ENCODE data around the gene ZNF775.

ZNF775 gene

DNA sequence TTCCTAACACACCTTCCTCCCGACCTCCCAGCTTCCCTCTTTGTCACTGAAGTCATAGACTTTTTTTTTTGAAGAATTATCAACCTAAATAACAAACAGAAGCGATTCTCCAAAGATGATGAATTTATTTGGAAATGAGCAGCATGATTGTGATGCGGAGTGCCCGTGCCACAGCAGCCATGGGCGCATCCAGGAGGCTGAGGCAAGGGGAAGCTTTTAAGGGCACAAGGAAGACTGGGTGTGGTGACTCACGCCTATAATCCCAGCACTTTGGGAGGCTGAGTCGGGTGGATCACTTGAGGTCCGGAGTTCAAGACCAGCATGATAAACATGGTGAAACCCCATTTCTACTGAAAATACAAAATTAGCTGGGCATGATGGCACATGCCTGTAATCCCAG is 55.1 kb downstream of the ZNF775 start:
- peaks cover 13% of the 10 kb centered on the region for H3K4me1 ChIP-seq (ENCODE audit: insufficient read depth, low read length)

DNA sequence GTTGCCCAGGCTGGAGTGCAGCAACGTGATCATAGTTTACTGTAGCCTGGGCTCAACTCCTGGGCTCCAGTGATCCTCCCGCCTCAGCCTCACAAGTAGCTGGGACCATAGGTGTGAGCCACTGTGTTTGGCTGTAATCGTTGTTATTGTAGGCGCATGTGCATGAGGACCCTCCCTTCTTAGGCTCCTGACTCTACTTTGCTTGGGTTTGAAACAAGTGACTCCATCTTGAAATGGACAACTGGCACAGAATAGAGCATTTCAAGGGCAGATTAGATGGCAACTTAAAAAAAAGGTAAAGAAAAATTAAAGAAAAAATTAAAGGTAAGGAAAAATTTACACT is 55.9 kb downstream of the ZNF775 start:
- no peak for DNase-seq
- no peak for ATAC-seq (ENCODE audit: insufficient read depth, low read depth)
- Histone ChIP-seq H4K20me1 (ENCODE audit: insufficient read depth, low read length) (no peaks in the 10 kb centered on the region), H3K4me2 (ENCODE audit: insufficient read depth, low read length) (no peak overlapping the region), H3K9me3 (ENCODE audit: insufficient read depth, low read length, severe bottlenecking) (no peaks in the 10 kb centered on the region), H3K4me1 (ENCODE audit: insufficient read depth, low read length) (peaks cover 6% of the 10 kb centered on the region), H3K9ac (ENCODE audit: low read depth, low read length) (no peak overlapping the region), H2AFZ (ENCODE audit: low read depth, low read length) (no peak overlapping the region), H3K27me3 (ENCODE audit: insufficient read depth, low read length, poor library complexity) (no peaks in the 10 kb centered on the region), H3K79me2 (ENCODE audit: insufficient read depth, low read length) (no peaks in the 10 kb centered on the region), H3K27ac (ENCODE audit: low read length) (no peak overlapping the region), H3K4me3 (ENCODE audit: low read depth in 1 of 2, low read length in 2 of 2) (no peak overlapping the region), H3K36me3 (ENCODE audit: insufficient read depth, low read length) (no peaks in the 10 kb centered on the region)
- TF ChIP-seq, protein P1, sequence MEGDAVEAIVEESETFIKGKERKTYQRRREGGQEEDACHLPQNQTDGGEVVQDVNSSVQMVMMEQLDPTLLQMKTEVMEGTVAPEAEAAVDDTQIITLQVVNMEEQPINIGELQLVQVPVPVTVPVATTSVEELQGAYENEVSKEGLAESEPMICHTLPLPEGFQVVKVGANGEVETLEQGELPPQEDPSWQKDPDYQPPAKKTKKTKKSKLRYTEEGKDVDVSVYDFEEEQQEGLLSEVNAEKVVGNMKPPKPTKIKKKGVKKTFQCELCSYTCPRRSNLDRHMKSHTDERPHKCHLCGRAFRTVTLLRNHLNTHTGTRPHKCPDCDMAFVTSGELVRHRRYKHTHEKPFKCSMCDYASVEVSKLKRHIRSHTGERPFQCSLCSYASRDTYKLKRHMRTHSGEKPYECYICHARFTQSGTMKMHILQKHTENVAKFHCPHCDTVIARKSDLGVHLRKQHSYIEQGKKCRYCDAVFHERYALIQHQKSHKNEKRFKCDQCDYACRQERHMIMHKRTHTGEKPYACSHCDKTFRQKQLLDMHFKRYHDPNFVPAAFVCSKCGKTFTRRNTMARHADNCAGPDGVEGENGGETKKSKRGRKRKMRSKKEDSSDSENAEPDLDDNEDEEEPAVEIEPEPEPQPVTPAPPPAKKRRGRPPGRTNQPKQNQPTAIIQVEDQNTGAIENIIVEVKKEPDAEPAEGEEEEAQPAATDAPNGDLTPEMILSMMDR (IDR thresholded peaks at IDR 0.05; ENCODE audit: borderline replicate concordance, extremely low read depth, low read length, poor library complexity, severe bottlenecking), result no peak
- no peak for TF ChIP-seq EZH2 (IDR thresholded peaks at IDR 0.05; ENCODE audit: borderline replicate concordance, low read depth, low read length, severe bottlenecking)

More for the DNA sequence above, 55.1 kb downstream of the ZNF775 start:
- Histone ChIP-seq H3K27ac (ENCODE audit: low read length) (no peak overlapping the region), H4K20me1 (ENCODE audit: insufficient read depth, low read length) (no peaks in the 10 kb centered on the region), H3K27me3 (ENCODE audit: insufficient read depth, low read length, poor library complexity) (no peaks in the 10 kb centered on the region), H3K4me2 (ENCODE audit: insufficient read depth, low read length) (no peak overlapping the region), H3K4me3 (ENCODE audit: low read depth in 1 of 2, low read length in 2 of 2) (no peak overlapping the region), H3K79me2 (ENCODE audit: insufficient read depth, low read length) (no peaks in the 10 kb centered on the region), H3K9ac (ENCODE audit: low read depth, low read length) (no peak overlapping the region), H3K36me3 (ENCODE audit: insufficient read depth, low read length) (no peaks in the 10 kb centered on the region), H3K9me3 (ENCODE audit: insufficient read depth, low read length, severe bottlenecking) (no peaks in the 10 kb centered on the region), H2AFZ (ENCODE audit: low read depth, low read length) (no peak overlapping the region)
- TF ChIP-seq, protein P1 (IDR thresholded peaks at IDR 0.05; ENCODE audit: borderline replicate concordance, extremely low read depth, low read length, poor library complexity, severe bottlenecking), result no peak
- no peak for TF ChIP-seq EZH2 (IDR thresholded peaks at IDR 0.05; ENCODE audit: borderline replicate concordance, low read depth, low read length, severe bottlenecking)
- DNase-seq (no peak), ATAC-seq (ENCODE audit: insufficient read depth, low read depth) (no peak)

DNA sequence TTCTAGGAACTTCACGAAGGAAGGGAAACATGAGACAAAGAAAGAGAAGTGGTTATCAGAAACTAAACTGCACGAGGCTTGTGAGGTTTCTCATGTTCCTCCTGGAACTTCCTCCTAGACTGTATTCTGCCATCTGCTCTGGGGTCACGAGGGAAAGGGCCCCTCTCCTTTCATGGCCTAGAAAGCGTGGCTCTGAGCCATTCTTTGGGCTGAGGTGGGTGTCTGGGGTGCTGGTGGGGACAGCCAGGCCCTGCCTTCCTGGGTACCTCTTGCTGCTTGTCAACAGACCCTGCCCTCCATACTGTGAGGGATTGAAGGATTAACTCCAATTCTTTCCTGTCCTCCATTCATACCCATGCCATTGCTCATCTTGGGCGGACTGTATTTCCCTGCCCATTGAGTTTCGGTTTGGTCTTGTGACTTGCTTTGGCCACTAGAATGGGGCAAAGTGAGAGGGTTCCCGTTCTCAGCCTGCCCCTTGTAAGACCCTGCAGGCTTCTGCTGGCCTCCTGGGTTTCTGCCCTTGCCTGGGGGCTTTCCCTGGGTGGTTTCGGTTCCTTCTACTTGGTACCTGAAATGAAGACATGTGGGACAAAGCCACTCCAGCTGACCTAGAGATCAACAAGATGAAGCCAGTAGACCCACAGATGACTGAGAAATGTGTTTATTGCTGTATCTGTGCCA is 56.4 kb downstream of the ZNF775 start:
- Histone ChIP-seq H4K20me1 (ENCODE audit: insufficient read depth, low read length) (no peaks in the 10 kb centered on the region), H3K9ac (ENCODE audit: low read depth, low read length) (no peak overlapping the region), H3K79me2 (ENCODE audit: insufficient read depth, low read length) (no peaks in the 10 kb centered on the region), H3K4me2 (ENCODE audit: insufficient read depth, low read length) (no peak overlapping the region), H3K36me3 (ENCODE audit: insufficient read depth, low read length) (no peaks in the 10 kb centered on the region), H3K4me3 (ENCODE audit: low read depth in 1 of 2, low read length in 2 of 2) (no peak overlapping the region), H3K4me1 (ENCODE audit: insufficient read depth, low read length) (peaks cover under 1% of the 10 kb centered on the region), H3K9me3 (ENCODE audit: insufficient read depth, low read length, severe bottlenecking) (no peaks in the 10 kb centered on the region), H3K27ac (ENCODE audit: low read length) (no peak overlapping the region), H2AFZ (ENCODE audit: low read depth, low read length) (no peak overlapping the region), H3K27me3 (ENCODE audit: insufficient read depth, low read length, poor library complexity) (no peaks in the 10 kb centered on the region)
- ATAC-seq (ENCODE audit: insufficient read depth, low read depth) (no peak), DNase-seq (no peak)
- TF ChIP-seq, protein P1 (IDR thresholded peaks at IDR 0.05; ENCODE audit: borderline replicate concordance, extremely low read depth, low read length, poor library complexity, severe bottlenecking), result no peak
- TF ChIP-seq EZH2 (IDR thresholded peaks at IDR 0.05; ENCODE audit: borderline replicate concordance, low read depth, low read length, severe bottlenecking), result no peak

Data from DND-41 (cell line).